HG03095 (cell line): Measurements from ENCODE around the gene MYH16.
"Not testable (repeated sequence)": the region's sequence is repeated elsewhere in the genome, so short reads cannot be mapped to it uniquely, and the experiment has no call there.

Experiments used
- ATAC-seq: cut with Tn5 transposase; IDR thresholded peaks from one replicate; pipeline ENCODE4 v1.9.1; 2021; ENCODE audit warnings: moderate library complexity; ENCODE audit not compliant: unreplicated experiment

MYH16 gene

GRCh38 chr7:99257675-99258074, 15.0 kb upstream of the MYH16 start:
- no peak for ATAC-seq

GRCh38 chr7:99258501-99258900, 14.1 kb upstream of the MYH16 start:
- no peak for ATAC-seq

- ATAC-seq, result no peak
These were observed 12.2 kb upstream of the MYH16 start for GRCh38 chr7:99260395-99260794.

- no peak for ATAC-seq
These were observed 11.0 kb upstream of the MYH16 start for GRCh38 chr7:99261646-99262045.

GRCh38 chr7:99265848-99266480, 6.7 kb upstream of the MYH16 start:
- no peak for ATAC-seq

- no peak for ATAC-seq
These were observed 5.2 kb upstream of the MYH16 start for GRCh38 chr7:99267481-99267840.

- ATAC-seq, result no peak
These were observed 4.6 kb upstream of the MYH16 start for GRCh38 chr7:99267841-99268576.

- no peak for ATAC-seq
These were observed 4.1 kb upstream of the MYH16 start for GRCh38 chr7:99268577-99268908.

- no peak for ATAC-seq
These were observed 1.9 kb upstream of the MYH16 start for GRCh38 chr7:99270702-99271101.

GRCh38 chr7:99273561-99273960, 922 bp downstream of the MYH16 start:
- not testable (repeated sequence) for ATAC-seq

- not testable (repeated sequence) for ATAC-seq
These were observed 2.3 kb downstream of the MYH16 start for GRCh38 chr7:99274908-99275307.

GRCh38 chr7:99275496-99275895, 2.9 kb downstream of the MYH16 start:
- ATAC-seq, result no peak

GRCh38 chr7:99278180-99278579, 5.5 kb downstream of the MYH16 start:
- ATAC-seq, result no peak

- ATAC-seq, result not testable (repeated sequence)
These were observed 11.5 kb downstream of the MYH16 start for GRCh38 chr7:99284165-99284564.

GRCh38 chr7:99287779-99288534, 15.3 kb downstream of the MYH16 start:
- ATAC-seq, result no peak

GRCh38 chr7:99289185-99289584, 16.5 kb downstream of the MYH16 start:
- no peak for ATAC-seq

- not testable (repeated sequence) for ATAC-seq
These were observed 17.5 kb downstream of the MYH16 start for GRCh38 chr7:99290148-99290547.

- ATAC-seq, result no peak
These were observed 18.5 kb downstream of the MYH16 start for GRCh38 chr7:99290980-99291607.

GRCh38 chr7:99292127-99292526, 19.5 kb downstream of the MYH16 start:
- ATAC-seq, result no peak

- no peak for ATAC-seq
These were observed 20.5 kb downstream of the MYH16 start for GRCh38 chr7:99293167-99293566.

- ATAC-seq, result no peak
These were observed 21.0 kb downstream of the MYH16 start for GRCh38 chr7:99293650-99294049.

GRCh38 chr7:99296471-99296870, 23.8 kb downstream of the MYH16 start:
- ATAC-seq, result no peak
